Uterus (tissue), 4 donors: Measurements from ENCODE around the gene ISG15. TPM values are rescaled to one million over a fixed set of nuclear protein-coding genes. Genes with fewer than 3 reads are reported as not detected.

ENCODE experiments used
- DNase-seq, 2 donors: peaks; one replicate each; pipeline ENCODE4 v3.0.0-alpha.2; 2019 to 2020
- H3K27ac ChIP-seq, 2 donors: fragments of 200-600 bp; sonication (generic); 1 replicate in 1 of 2; 2 replicates in 1 of 2; pipeline ENCODE4 v1.5.1; 2016 to 2018
- H3K27me3 ChIP-seq, 2 donors: fragments of 200-600 bp; sonication (generic); one replicate each; pipeline ENCODE4 v1.5.1; 2018 to 2019; ENCODE audit warnings: control low read depth in 1 of 2
- H3K36me3 ChIP-seq, 2 donors: fragments of 200-600 bp; sonication (generic); one replicate each; pipeline ENCODE4 v1.5.1; 2019; ENCODE audit warnings: control low read depth in 1 of 2
- H3K4me1 ChIP-seq, 2 donors: fragments of 200-600 bp; sonication (generic); one replicate each; pipeline ENCODE4 v1.5.1; 2018 to 2019; ENCODE audit warnings: control low read depth in 1 of 2
- H3K4me3 ChIP-seq, 2 donors: fragments of 200-600 bp; sonication (generic); 1 replicate in 1 of 2; 2 replicates in 1 of 2; pipeline ENCODE4 v1.5.1; 2018 to 2019; ENCODE audit warnings: mild to moderate bottlenecking in 1 of 2
- H3K9me3 ChIP-seq, 2 donors: fragments of 200-600 bp; sonication (generic); one replicate each; pipeline ENCODE4 v1.5.1; 2019; ENCODE audit warnings: control low read depth in 1 of 2
- CTCF ChIP-seq, 4 experiments: fragments of 200-600 bp in 2 of 4; fragments of 450-650 bp in 2 of 4; sonication (generic) in 2 of 4; IDR thresholded peaks; one replicate each; pipeline ENCODE4 v1.5.1; 2016 to 2019; ENCODE audit warnings: antibody characterized with exemption in 4 of 4, mild to moderate bottlenecking in 2 of 4, moderate library complexity in 1 of 4
- POLR2A ChIP-seq, 2 donors: fragments of 450-650 bp; IDR thresholded peaks; one replicate each; pipeline ENCODE4 v1.6.1; 2016; ENCODE audit warnings: antibody characterized with exemption in 2 of 2, mild to moderate bottlenecking in 1 of 2, moderate library complexity in 1 of 2
- intact Hi-C: fragments of 100-400 bp; cut with DNase I; formaldehyde crosslinking; loops from one replicate; pipeline ENCODE4 v1.15.1; 2023; ENCODE audit warnings: low total_unique reads
- total RNA-seq, 4 donors: library from RNA; depleted of rRNA in 3 of 4; stranded (reverse); fragments of >200 nt in 3 of 4; gene quantifications; one replicate each; pipeline versions ENCODE4 v1.1.0 to v1.2.4, GENCODE V29; 2014 to 2023
- donor health status: DM: yes; HTN: yes; CAD: no.

ISG15 gene
- total RNA-seq, 4 donors from 2014 or later: 1.8 to 27.2 (median 15.2) TPM

GRCh38 chr1:1031659-1032235, 18.4 kb downstream of the ISG15 start:
- intact Hi-C loops: loop anchor here (5.0 kb wide), 1 partner anchor 36 kb away; no protein-coding TSS in a partner anchor
- no peak overlapping the region for H3K27ac ChIP-seq

GRCh38 chr1:1032424-1032823, 19.1 kb downstream of the ISG15 start:
- Histone ChIP-seq H3K9me3 (no peaks in the 10 kb centered on the region), H3K27me3 (peaks cover 0 to 8% of the 10 kb centered on the region in 2 donors), H3K4me3 (no peak overlapping the region), H3K4me1 (peaks cover 0 to 19% of the 10 kb centered on the region in 2 donors), H3K27ac (no peak overlapping the region), H3K36me3 (no peaks in the 10 kb centered on the region)
- intact Hi-C loops: loop anchor here (5.0 kb wide), 1 partner anchor 35 kb away; no protein-coding TSS in a partner anchor
- TF ChIP-seq POLR2A (IDR thresholded peaks at IDR 0.05): no peak
- TF ChIP-seq CTCF (IDR thresholded peaks at IDR 0.05): no peak
- no peak for DNase-seq

More at GRCh38 chr1:1031659-1032235, 18.4 kb downstream of the ISG15 start:
- TF ChIP-seq POLR2A (IDR thresholded peaks at IDR 0.05) (no peak), CTCF (IDR thresholded peaks at IDR 0.05) (no peak)
- no peak for DNase-seq
- H3K36me3 ChIP-seq: no peaks in the 10 kb centered on the region
- H3K9me3 ChIP-seq: no peaks in the 10 kb centered on the region
- H3K4me3 ChIP-seq: no peak overlapping the region
- peaks cover 0 to 8% of the 10 kb centered on the region in 2 donors for H3K27me3 ChIP-seq
- H3K4me1 ChIP-seq: peaks cover 0 to 19% of the 10 kb centered on the region in 2 donors

GRCh38 chr1:1033009-1033587, 19.8 kb downstream of the ISG15 start:
- H3K36me3 ChIP-seq: no peaks in the 10 kb centered on the region
- intact Hi-C loops: loop anchor here (5.0 kb wide), 1 partner anchor 34 kb away; no protein-coding TSS in a partner anchor
- no peaks in the 10 kb centered on the region for H3K9me3 ChIP-seq
- peaks cover 0 to 19% of the 10 kb centered on the region in 2 donors for H3K4me1 ChIP-seq
- TF ChIP-seq POLR2A (IDR thresholded peaks at IDR 0.05): no peak
- TF ChIP-seq CTCF (IDR thresholded peaks at IDR 0.05): peak; percentile 55 to 85 (median 70)
- no peak overlapping the region for H3K27ac ChIP-seq
- H3K4me3 ChIP-seq: peak overlapping the region; percentile 18 to 23
- peaks cover 0 to 8% of the 10 kb centered on the region in 2 donors for H3K27me3 ChIP-seq
- peak; percentile 68 to 69 for DNase-seq

- no peak for TF ChIP-seq CTCF (IDR thresholded peaks at IDR 0.05)
- no peak for TF ChIP-seq POLR2A (IDR thresholded peaks at IDR 0.05)
These were observed 20.6 kb downstream of the ISG15 start for GRCh38 chr1:1033731-1034438.

DNA sequence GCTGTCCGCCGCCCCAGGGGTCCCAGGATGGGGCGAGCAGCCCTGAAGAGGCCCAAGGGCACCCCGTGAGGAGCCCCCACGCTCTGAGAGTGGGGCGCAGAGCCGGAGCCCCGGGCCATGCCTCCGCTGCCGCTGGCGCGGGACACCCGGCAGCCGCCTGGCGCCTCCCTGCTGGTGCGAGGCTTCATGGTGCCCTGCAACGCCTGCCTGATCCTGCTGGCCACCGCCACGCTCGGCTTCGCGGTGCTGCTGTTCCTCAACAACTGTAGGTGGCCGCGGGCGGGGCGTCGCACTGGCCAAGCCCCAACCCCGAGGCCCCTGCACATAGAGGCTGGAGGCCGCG, 21.1 kb downstream of the ISG15 start:
- Histone ChIP-seq H3K27me3 (peaks cover 0 to 8% of the 10 kb centered on the region in 2 donors), H3K9me3 (no peaks in the 10 kb centered on the region), H3K36me3 (no peaks in the 10 kb centered on the region), H3K4me3 (no peak overlapping the region), H3K27ac (no peak overlapping the region), H3K4me1 (peaks cover under 1 to 19% of the 10 kb centered on the region in 2 donors)
- DNase-seq: no peak
- intact Hi-C loops: loop anchor here (5.0 kb wide), 1 partner anchor 33 kb away; no protein-coding TSS in a partner anchor
- no peak for TF ChIP-seq POLR2A (IDR thresholded peaks at IDR 0.05)
- no peak for TF ChIP-seq CTCF (IDR thresholded peaks at IDR 0.05)

More at GRCh38 chr1:1033731-1034438, 20.6 kb downstream of the ISG15 start:
- no peaks in the 10 kb centered on the region for H3K36me3 ChIP-seq
- H3K4me3 ChIP-seq: no peak overlapping the region
- DNase-seq: no peak
- intact Hi-C loops: loop anchor here (5.0 kb wide), 1 partner anchor 33 kb away; no protein-coding TSS in a partner anchor
- H3K9me3 ChIP-seq: no peaks in the 10 kb centered on the region
- H3K27me3 ChIP-seq: peaks cover 0 to 8% of the 10 kb centered on the region in 2 donors
- no peak overlapping the region for H3K27ac ChIP-seq
- peaks cover 0 to 19% of the 10 kb centered on the region in 2 donors for H3K4me1 ChIP-seq
